ACHN (cell line): ENCODE results near the gene NXPH4.

ENCODE experiments used
- DNase-seq: peaks from one replicate; pipeline ENCODE4 v3.0.0-alpha.2; 2015
- in situ Hi-C: cut with HindIII; loops from 2 replicates; pipeline ENCODE4 v1.10.0; 2017; ENCODE audit warnings: low sequenced_read_pairs, low pct_ligation_motif_present, low pct_unique_long_range_greater_than_20kb

NXPH4 gene

GRCh38 chr12:57181561-57182155 is 34.9 kb upstream of the NXPH4 start:
- in situ Hi-C loops = no loop called here
- DNase-seq = no peak

DNA sequence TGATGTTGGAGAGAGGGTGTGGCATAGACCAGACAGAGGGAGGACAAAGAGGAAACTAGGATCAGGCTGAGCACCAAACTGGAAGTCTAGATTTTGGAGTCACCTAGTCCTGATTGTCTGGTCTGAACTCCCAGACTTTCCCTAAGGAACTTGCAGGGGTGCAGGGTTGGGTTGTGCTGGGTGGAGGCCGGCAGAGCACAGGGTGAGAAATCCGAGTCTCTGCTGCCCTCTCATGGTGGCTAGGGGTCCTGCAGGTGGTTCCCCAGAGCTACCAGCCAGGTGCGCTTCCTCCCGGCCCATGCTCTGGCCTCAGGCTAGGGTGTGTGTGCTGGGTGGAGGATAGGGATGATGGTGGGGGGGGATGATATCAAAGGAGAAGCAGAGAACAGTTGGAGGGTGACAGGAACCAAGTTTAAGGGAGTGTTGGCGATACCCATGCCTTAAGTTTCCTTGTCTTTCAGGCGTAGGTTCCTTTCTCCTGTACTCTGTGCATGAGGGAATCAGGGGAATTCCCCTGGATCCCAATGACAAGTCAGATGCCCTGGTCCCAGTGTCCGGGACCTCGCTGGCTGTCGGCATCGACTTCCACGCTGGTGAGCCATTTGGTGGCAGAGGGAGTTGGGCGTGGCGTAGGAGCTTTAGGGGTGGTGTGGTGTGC is 33.5 kb upstream of the NXPH4 start:
- DNase-seq = peak; percentile 78
- in situ Hi-C loops = no loop called here

- DNase-seq = no peak
- in situ Hi-C loops = no loop called here
These were observed 32.5 kb upstream of the NXPH4 start for GRCh38 chr12:57183939-57184725.

- in situ Hi-C loops = no loop called here
- DNase-seq = no peak
These were observed 31.2 kb upstream of the NXPH4 start for GRCh38 chr12:57185403-57185802.

GRCh38 chr12:57185906-57186508 is 30.6 kb upstream of the NXPH4 start:
- no peak for DNase-seq
- in situ Hi-C loops = no loop called here

DNA sequence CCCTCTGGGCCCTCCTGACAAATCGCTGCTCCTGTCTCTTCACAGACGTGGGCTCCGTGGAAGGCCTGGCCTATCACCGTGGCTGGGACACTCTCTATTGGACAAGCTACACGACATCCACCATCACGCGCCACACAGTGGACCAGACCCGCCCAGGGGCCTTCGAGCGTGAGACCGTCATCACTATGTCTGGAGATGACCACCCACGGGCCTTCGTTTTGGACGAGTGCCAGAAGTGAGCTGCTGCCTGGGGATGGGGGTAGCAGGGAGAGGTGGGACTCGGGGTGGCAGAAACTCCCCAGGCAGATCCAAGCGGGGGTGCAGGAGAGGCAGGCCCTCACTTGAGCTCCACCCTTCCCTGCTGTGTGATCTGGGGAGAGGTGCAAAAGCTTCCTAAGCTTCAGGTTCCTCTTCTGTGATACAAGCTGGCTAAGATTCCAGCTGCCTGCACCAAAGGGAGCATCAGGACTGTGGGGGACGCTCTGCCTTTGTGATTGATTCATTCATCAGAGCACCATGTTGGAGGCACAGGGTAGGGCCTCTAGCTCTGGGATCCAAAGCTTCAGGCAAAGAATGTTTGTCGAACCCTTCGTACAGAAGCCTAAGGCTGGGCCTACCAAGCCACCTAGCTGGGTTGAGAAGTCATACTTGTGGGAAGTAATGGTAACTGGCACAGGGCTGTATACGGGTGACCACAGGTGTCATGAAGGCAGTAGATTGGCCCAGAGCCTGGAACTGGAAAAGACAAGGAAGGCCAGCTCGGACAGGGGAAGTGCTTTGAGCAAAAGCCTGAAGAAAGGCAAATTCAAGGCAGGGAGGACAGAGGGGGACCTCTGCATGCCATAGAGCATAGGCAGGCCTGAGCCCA is 29.1 kb upstream of the NXPH4 start:
- in situ Hi-C loops = no loop called here

GRCh38 chr12:57188090-57188425 is 28.5 kb upstream of the NXPH4 start:
- in situ Hi-C loops = no loop called here
- DNase-seq = no peak

More for the DNA sequence above, 29.1 kb upstream of the NXPH4 start:
- no peak for DNase-seq

- in situ Hi-C loops = no loop called here
- DNase-seq = no peak
These were observed 26.6 kb upstream of the NXPH4 start for GRCh38 chr12:57190037-57190436.

DNA sequence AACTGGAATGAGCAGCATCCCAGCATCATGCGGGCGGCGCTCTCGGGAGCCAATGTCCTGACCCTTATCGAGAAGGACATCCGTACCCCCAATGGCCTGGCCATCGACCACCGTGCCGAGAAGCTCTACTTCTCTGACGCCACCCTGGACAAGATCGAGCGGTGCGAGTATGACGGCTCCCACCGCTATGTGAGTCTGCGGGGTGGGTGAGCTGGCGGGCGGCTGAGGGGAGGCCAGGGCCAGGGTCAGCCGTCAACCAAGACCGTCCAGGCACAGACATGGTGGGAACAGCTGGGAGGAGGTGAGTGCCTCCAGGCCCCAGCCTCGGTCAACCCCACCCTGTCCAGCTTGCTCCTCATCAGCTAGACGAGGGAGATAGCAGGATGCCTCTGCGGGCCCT is 25.8 kb upstream of the NXPH4 start:
- no peak for DNase-seq
- in situ Hi-C loops = no loop called here

DNA sequence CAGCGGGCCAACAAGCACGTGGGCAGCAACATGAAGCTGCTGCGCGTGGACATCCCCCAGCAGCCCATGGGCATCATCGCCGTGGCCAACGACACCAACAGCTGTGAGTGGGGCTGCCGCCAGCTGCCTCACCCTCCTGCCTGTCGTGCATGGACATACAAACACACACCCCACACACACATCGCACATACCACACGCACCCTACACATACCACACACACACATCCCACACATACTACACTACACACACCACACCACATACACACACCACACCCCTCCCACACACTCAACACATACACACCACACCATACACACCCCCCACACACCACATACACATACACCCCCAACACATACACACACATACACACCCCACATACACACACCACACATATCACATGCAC is 25.2 kb upstream of the NXPH4 start:
- in situ Hi-C loops = no loop called here
- no peak for DNase-seq

GRCh38 chr12:57192920-57193319 is 23.7 kb upstream of the NXPH4 start:
- in situ Hi-C loops = no loop called here
- no peak for DNase-seq

DNA sequence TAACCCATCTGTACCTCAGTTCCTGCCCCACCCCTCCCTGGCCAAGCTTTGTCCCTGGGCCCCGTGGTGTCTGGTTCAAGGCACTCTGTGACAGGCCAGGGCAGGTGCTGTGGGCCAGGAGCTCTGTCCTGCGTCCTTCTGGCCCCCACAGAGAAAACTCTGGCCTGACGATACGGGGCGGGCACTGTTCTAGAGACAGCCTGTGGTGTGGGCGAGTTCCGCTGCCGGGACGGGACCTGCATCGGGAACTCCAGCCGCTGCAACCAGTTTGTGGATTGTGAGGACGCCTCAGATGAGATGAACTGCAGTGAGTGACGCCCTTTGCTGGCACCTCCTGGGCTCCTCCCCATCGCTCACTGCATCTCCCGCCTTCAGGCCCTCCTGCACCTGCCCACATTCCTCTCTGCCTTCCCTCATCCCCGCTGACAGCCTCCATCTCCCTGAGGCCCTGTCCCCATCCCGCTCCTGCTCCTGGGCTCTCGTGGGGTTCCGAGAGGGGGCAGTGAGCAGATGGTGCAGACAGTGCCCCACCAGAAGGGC is 22.8 kb upstream of the NXPH4 start:
- in situ Hi-C loops = no loop called here
- no peak for DNase-seq

- no peak for DNase-seq
- in situ Hi-C loops = no loop called here
These were observed 22.3 kb upstream of the NXPH4 start for GRCh38 chr12:57194253-57194652.

DNA sequence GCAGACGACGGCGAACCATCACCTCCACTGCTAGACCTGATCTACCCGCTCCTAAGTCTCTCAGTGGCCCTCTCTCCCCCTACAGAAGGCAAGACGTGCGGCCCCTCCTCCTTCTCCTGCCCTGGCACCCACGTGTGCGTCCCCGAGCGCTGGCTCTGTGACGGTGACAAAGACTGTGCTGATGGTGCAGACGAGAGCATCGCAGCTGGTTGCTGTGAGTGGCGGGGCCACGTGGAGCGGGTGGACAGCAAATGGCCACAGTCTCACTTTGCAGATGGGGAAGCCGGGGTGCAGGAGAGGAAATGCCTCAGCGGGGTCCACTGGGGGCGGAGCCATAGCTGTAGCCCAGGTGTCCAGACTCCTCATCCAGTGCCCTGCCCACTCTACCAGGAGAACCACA is 21.4 kb upstream of the NXPH4 start:
- in situ Hi-C loops = no loop called here
- DNase-seq = no peak

GRCh38 chr12:57195611-57196371 is 20.8 kb upstream of the NXPH4 start:
- in situ Hi-C loops = no loop called here
- DNase-seq = no peak

GRCh38 chr12:57196439-57196838 is 20.2 kb upstream of the NXPH4 start:
- in situ Hi-C loops = no loop called here

GRCh38 chr12:57196956-57197355 is 19.6 kb upstream of the NXPH4 start:
- no peak for DNase-seq
- in situ Hi-C loops = no loop called here

More at GRCh38 chr12:57196439-57196838, 20.2 kb upstream of the NXPH4 start:
- DNase-seq = no peak

GRCh38 chr12:57198329-57198728 is 18.3 kb upstream of the NXPH4 start:
- in situ Hi-C loops = no loop called here
- DNase-seq = no peak
